HG03066 (cell line): ENCODE data around the gene CNOT2.
A peak's percentile ranks its signal among the peaks of the same experiment; 100 is the strongest.
"Not testable (repeated sequence)": the region's sequence is repeated elsewhere in the genome, so short reads cannot be mapped to it uniquely, and the experiment has no call there.

ENCODE experiments used
- ATAC-seq: cut with Tn5 transposase; IDR thresholded peaks from one replicate; pipeline ENCODE4 v1.9.1; 2021; ENCODE audit warnings: low read depth; ENCODE audit not compliant: unreplicated experiment

Gene CNOT2

DNA sequence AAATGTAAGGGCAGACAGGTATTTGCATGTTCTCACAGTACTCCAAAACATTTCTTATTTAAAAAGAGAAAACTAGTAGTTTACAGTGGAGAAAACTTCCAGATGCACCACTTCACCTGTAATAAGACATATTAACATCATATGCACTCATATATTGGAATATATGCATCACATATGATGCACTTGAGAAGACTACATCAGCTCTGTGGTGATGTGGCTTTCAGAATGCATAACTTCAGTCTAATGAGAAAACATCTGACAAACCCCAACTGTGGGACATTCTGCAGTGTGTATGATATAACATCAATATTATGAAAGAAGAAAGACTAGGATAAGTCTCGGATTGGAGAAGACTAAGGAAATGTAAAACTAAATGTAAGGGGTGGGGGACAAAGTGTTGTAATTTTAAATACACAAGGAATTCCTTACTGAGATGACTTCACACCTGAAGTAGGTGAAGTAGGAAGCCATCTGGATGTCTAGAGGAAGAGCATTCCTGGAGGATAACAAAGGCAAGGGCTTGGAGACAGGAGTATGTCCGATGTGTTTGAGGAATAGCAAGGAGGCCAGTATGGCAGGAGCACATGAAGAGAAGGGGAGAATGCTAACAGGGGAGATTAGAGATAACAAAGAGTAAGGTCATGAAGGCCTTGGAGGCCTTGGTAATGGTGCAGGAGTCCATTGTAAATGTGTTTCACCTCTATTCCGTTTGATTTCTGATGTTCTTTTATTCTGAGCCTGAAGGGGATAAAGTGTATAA lies 49.0 kb downstream of the CNOT2 start:
- no peak for ATAC-seq

GRCh38 chr12:70304684-70305555 lies 61.7 kb downstream of the CNOT2 start:
- not testable (repeated sequence) for ATAC-seq

DNA sequence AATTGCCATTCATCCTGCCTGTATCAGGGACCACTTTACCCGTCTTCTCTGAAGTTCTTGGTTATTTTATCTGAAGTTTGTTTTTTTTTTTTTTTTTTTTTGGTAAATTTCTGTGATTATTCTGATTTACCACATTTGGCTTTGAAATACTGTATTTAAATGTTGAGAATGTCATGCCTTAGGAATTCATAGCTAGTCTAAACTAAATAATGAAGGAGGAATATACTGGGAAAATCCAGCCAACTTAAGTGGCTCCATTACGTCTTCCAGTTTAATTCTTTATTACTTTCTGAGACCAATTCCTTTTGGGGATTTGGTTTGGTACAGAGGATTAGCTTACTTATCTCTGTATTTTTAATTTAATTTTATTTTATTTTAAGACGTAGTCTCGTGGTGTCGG lies 62.6 kb downstream of the CNOT2 start:
- ATAC-seq, result no peak

DNA sequence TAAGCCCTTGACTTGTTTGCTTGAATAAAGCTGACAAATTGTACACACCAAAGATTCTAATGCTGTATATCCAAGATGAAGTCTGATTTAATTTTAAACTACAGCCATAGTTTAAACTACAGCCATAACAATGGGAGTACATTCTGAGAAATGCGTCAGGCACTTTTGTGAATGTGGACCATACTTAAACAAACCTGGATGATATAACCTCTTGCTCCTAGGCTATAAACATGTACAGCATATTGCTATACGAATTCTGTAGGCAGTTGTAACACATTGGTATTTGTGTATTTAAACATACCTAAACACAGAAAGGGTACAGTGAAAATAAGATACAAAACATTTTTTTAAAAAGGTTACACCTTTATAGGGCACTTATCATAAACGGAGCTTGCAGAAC lies 63.4 kb downstream of the CNOT2 start:
- no peak for ATAC-seq

GRCh38 chr12:70307868-70308267 lies 64.6 kb downstream of the CNOT2 start:
- no peak for ATAC-seq

DNA sequence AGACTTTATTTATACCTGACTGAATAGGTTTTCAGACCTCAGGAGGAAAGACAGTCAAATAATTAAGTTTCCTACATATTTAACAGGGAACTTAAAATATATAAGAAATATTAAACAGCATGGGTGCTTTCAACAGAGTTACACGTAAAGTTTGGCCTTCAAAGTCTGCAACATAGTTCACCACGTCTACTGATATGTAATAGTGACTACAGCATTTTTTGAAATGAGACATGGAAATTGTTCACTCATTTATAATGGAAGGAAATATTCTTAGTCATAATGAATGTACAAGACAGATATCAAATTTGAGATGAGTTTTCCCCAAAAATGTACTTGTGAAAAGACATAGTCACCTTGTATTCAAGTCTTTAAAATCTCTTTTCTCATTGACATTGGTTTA lies 66.1 kb downstream of the CNOT2 start:
- ATAC-seq, result no peak

DNA sequence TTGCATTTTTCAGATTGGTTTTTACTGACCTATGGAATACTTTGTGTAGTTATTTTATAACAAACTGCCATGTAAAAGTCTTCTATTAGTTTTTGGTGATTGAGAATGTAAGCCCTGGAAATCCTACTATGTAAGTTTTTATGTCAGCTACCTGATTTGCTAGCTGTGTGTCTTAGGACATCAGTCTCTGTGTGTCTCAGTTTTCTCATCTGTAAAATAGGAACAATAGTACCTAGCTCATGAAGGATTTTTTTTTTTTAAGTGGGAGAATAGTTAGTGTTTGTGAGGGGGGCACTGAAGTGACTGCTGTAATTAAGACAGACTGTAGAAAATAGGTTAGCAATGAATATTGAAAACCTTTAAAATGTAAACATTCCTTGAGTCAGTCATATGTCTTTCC lies 70.9 kb downstream of the CNOT2 start:
- no peak for ATAC-seq

DNA sequence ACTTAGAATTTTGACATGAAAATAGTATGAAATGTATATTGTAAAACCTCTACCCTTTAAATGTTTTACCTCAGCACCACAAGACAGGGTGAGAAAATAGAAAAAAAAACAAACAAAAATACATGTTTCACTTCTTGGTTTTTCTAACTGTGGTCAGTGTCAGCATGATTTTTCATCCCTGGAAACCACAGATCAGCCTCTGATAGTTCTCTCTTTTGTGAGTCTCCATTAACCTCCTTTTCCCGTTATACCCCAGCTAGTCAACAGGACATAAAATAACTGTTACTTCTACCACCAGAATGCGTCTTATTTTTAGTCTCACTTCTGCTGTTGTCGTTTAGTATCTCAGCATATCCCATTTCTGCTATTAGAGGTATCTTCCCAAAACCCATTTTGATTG lies 74.5 kb downstream of the CNOT2 start:
- ATAC-seq, result peak; percentile 97

DNA sequence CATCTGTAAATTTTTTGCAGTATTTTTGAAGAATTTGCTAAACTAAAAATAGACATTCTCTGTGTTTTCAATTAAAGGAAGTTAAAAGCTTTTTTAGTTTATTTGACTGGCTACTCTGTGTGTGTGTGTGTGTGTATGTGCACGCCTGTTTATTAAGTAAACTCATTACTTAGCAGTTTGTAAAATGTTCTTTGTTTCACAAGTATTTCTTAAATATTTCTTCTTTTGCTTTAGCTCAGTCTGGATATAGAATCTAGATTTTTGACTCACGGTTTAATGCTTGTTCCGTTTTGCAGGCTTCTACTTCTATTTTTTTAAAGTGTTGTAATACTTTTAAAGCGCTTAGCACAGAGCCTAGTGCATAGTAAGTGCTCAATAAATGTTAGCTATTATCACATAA lies 76.4 kb downstream of the CNOT2 start:
- ATAC-seq, result no peak

GRCh38 chr12:70321191-70321590 lies 78.0 kb downstream of the CNOT2 start:
- ATAC-seq, result no peak

GRCh38 chr12:70327541-70327940 lies 84.3 kb downstream of the CNOT2 start:
- ATAC-seq, result no peak

DNA sequence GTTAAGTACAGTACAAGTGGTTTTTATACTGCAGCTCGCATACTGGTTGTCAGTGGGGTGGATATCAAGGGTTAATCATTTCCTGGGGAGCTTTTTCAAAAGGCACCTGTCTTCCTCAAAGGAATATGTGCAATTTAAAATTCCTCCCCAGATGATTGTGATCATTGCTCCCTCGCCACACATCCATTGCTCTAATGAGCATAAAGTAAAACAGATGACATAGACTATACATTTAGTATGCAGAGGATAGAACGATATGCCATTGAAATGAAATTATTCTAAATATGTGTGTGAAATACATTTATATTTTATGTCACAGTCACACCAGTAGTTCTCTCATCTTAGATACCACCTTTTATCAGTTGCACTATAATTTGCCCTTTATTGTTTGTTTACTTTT lies 86.5 kb downstream of the CNOT2 start:
- no peak for ATAC-seq

DNA sequence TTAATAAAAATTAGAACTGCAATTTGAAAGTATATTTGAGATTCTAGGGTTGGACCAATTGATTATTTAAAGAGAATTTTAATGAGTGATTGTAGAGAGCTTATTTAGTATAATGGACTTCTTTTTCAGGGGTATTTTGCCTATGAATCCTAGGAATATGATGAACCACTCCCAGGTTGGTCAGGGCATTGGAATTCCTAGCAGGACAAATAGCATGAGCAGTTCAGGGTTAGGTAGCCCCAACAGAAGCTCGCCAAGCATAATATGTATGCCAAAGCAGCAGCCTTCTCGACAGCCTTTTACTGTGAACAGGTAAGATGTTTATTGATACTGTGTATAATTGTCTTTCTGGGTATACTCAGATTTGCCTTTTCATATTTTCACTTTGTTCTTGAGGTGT lies 86.9 kb downstream of the CNOT2 start:
- no peak for ATAC-seq

GRCh38 chr12:70332236-70332635 lies 89.0 kb downstream of the CNOT2 start:
- no peak for ATAC-seq

GRCh38 chr12:70334742-70335141 lies 91.5 kb downstream of the CNOT2 start:
- ATAC-seq, result no peak

DNA sequence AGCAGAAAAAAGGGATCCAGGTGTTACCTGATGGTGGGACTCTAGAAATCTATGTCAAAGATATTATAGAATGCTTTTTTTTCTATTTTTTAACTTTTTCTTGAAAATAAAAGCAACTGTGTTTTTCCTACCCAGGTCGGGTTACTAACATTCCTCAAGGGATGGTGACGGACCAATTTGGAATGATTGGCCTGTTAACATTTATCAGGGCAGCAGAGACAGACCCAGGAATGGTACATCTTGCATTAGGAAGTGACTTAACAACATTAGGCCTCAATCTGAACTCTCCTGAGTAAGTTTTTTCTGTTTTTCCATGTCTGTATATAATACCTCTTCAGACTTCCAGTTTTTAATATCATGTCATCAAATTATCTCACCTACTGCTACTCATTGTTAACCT lies 95.3 kb downstream of the CNOT2 start:
- no peak for ATAC-seq

DNA sequence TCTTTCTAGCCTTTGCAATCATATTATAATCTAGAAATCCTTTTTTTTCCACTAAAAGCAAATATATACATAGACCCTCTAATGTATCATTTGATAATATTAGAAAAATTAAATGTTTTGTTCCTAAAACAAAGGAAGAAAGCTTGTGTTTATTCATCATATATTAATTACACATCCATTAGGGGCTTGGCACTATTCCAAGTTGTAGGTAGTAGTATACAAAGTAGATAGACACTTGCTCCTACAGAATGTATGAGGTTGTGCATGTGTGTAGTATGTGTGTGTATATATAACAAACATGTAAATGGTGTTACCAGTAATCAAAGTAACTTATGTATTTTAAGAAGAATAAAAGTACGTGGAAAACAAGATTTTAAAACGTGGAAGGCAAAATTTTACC lies 107.8 kb downstream of the CNOT2 start:
- ATAC-seq, result no peak

- ATAC-seq, result no peak
Measured at GRCh38 chr12:70353780-70354660, 110.8 kb downstream of the CNOT2 start.

DNA sequence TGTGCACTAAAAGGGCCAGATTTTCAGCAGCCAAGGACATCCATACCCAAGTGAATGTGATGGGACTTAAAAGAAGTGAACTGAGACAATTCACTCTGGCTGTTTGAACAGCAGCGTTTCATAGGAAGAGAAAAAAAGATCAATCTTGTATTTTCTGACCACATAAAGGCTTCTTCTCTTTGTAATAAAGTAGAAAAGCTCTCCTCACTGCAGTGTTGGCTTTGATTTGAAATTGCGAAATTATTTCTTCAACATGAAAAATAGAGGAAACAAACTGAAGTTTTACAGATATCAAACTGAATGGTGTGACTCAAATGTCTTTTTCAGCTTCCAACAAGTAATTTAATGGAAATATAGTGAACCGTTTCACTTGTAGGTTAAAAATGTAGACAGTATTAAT lies 111.6 kb downstream of the CNOT2 start:
- ATAC-seq, result no peak

GRCh38 chr12:70355972-70356371 lies 112.7 kb downstream of the CNOT2 start:
- ATAC-seq, result no peak
